GDM1 (cell line): ENCODE results near the gene PFDN6.

ENCODE experiments used
- DNase-seq: peaks from one replicate; lab custom pipeline; 2025; lab: John Stamatoyannopoulos, UW

Gene PFDN6

GRCh38 chr6:33317419-33317668, 27.9 kb downstream of the PFDN6 start:
- no peak for DNase-seq

- peak; percentile 96 for DNase-seq
Observed at GRCh38 chr6:33317669-33318425, 28.4 kb downstream of the PFDN6 start, which contains the start of gene ZBTB22. Gene ZBTB22, minus strand, starts transcription at chr6:33317744. Its CDS starts 828 bp downstream, at chr6:33316916.

- DNase-seq: no peak
Observed at GRCh38 chr6:33318426-33319073, 29.1 kb downstream of the PFDN6 start.

GRCh38 chr6:33319939-33320314, 30.5 kb downstream of the PFDN6 start:
- no peak for DNase-seq

GRCh38 chr6:33320315-33321181, 31.1 kb downstream of the PFDN6 start:
- DNase-seq: no peak

- DNase-seq: no peak
Observed at GRCh38 chr6:33321227-33321626, 31.8 kb downstream of the PFDN6 start.

GRCh38 chr6:33323623-33323948, 34.2 kb downstream of the PFDN6 start:
- no peak for DNase-seq

- no peak for DNase-seq
Observed at GRCh38 chr6:33324125-33324524, 34.7 kb downstream of the PFDN6 start.

GRCh38 chr6:33329058-33329457, 39.7 kb downstream of the PFDN6 start:
- no peak for DNase-seq

GRCh38 chr6:33330736-33331135, 41.3 kb downstream of the PFDN6 start:
- no peak for DNase-seq

- DNase-seq: no peak
Observed at GRCh38 chr6:33333666-33334065, 44.3 kb downstream of the PFDN6 start.

GRCh38 chr6:33335916-33336315, 46.5 kb downstream of the PFDN6 start:
- DNase-seq: no peak

- DNase-seq: no peak
Observed at GRCh38 chr6:33336495-33336894, 47.1 kb downstream of the PFDN6 start.

- DNase-seq: no peak
Observed at GRCh38 chr6:33339193-33339592, 49.8 kb downstream of the PFDN6 start.
